Fibroblast of pulmonary artery (primary cell): ENCODE measurements around the gene MRPS9.

Source experiments
- DNase-seq: peaks from one replicate; pipeline ENCODE4 v3.0.0-alpha.2; 2010; ENCODE audit warnings: low read depth
- H3K4me3 ChIP-seq: replicated peaks from 2 replicates; pipeline ENCODE4 v1.5.1; 2011; ENCODE audit warnings: low read depth, mild to moderate bottlenecking, control low read depth, low read length, moderate library complexity
- TF ChIP-seq, protein P1 (sequence below): IDR thresholded peaks from 2 replicates; pipeline ENCODE4 v1.5.1; 2011; ENCODE audit warnings: mild to moderate bottlenecking, control low read depth, low read length, inconsistent platforms; ENCODE audit errors: missing control alignments

Gene MRPS9

GRCh38 chr2:105039559-105039958, 1.7 kb downstream of the MRPS9 start:
- TF ChIP-seq, protein P1, sequence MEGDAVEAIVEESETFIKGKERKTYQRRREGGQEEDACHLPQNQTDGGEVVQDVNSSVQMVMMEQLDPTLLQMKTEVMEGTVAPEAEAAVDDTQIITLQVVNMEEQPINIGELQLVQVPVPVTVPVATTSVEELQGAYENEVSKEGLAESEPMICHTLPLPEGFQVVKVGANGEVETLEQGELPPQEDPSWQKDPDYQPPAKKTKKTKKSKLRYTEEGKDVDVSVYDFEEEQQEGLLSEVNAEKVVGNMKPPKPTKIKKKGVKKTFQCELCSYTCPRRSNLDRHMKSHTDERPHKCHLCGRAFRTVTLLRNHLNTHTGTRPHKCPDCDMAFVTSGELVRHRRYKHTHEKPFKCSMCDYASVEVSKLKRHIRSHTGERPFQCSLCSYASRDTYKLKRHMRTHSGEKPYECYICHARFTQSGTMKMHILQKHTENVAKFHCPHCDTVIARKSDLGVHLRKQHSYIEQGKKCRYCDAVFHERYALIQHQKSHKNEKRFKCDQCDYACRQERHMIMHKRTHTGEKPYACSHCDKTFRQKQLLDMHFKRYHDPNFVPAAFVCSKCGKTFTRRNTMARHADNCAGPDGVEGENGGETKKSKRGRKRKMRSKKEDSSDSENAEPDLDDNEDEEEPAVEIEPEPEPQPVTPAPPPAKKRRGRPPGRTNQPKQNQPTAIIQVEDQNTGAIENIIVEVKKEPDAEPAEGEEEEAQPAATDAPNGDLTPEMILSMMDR, result no peak
- H3K4me3 ChIP-seq, result no peak overlapping the region
- DNase-seq, result no peak

- DNase-seq, result no peak
- TF ChIP-seq, protein P1, result no peak
Measured at GRCh38 chr2:105042189-105042588, 4.3 kb downstream of the MRPS9 start.

GRCh38 chr2:105052773-105053172, 14.9 kb downstream of the MRPS9 start:
- no peak overlapping the region for H3K4me3 ChIP-seq
- TF ChIP-seq, protein P1, result no peak
- peak; percentile 14 for DNase-seq

More at GRCh38 chr2:105042189-105042588, 4.3 kb downstream of the MRPS9 start:
- H3K4me3 ChIP-seq, result no peak overlapping the region

GRCh38 chr2:105055613-105056012, 17.7 kb downstream of the MRPS9 start:
- DNase-seq, result peak; percentile 63
- no peak overlapping the region for H3K4me3 ChIP-seq
- TF ChIP-seq, protein P1, result no peak

DNA sequence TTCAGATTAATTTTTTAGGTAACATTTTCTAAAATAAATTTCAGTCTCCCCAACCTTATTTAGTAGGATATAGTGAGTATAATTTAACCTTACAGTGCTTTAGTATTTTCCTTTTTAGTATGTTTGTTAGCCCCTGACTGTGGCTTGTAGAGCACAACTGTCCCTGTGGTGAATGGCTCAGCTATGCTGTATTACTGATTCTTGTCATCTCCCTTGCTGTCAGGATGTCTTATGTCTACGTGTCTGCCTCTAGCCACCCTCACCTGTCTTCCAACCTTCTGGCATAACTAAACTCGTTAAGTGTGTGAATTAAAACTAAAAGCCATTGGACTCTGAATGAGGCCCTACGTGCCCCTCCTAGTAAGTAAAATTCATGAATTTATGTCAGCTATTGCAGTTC, 18.4 kb downstream of the MRPS9 start:
- no peak overlapping the region for H3K4me3 ChIP-seq
- TF ChIP-seq, protein P1, result no peak
- no peak for DNase-seq

- TF ChIP-seq, protein P1, result no peak
- DNase-seq, result no peak
- H3K4me3 ChIP-seq, result no peak overlapping the region
Measured at GRCh38 chr2:105057005-105057404, 19.1 kb downstream of the MRPS9 start.

DNA sequence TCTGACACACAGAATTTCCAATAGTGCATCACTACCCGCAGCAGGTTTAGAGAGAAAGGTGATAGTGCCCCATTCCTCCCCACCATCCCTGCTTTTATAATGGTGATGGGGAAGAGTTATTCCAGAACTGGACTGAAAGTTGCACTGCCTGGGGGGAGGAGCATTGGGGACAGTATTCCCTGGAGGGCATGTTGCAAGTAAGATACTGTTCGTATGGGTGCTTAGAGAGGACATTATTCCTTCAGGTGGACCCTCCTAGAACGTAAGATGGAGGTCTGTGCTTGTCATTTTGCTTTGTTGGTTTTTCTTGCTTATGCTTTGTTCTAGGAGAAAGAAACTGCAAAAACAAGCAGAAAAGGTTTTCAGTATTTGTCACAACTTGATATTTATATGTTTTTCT, 23.7 kb downstream of the MRPS9 start:
- no peak overlapping the region for H3K4me3 ChIP-seq
- no peak for DNase-seq
- TF ChIP-seq, protein P1, result no peak
